Measurements from ENCODE around the gene FAM107B.
"Not testable (repeated sequence)": the region's sequence is repeated elsewhere in the genome, so short reads cannot be mapped to it uniquely, and the experiment has no call there.

The FAM107B gene

DNA sequence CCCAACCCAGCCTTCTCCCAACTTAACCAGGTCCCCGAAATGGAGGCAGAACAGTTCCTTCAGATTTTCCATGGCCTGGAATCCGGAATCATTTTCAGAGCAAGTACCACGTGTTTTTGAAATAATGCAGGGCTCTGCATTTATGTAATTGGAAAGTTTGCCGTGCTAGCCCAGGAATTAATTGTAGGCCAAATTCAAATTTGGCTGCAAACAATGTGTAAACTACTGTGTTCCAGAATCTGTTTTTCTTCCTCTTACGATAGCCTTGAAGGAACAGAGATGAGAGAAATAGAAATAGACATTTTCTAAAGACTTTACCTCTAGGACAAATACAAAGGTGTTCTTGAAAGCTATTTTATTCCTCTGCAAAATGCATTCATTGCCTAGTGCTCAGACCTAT, 77.4 kb downstream of the FAM107B start:
- no peaks in the 10 kb centered on the region for H3K27me3 ChIP-seq (ENCODE audit: control insufficient read depth, insufficient read depth, low read length, poor library complexity, severe bottlenecking)
- no peak overlapping the region for H3K4me3 ChIP-seq (ENCODE audit: insufficient read depth, low read depth, low read length)
- no peaks in the 10 kb centered on the region for H3K36me3 ChIP-seq (ENCODE audit: control insufficient read depth, insufficient read depth, low read length)
- H3K9me3 ChIP-seq (ENCODE audit: control insufficient read depth, low read length) = no peaks in the 10 kb centered on the region
- WGBS, 2 experiments = 92 to 95% methylated on average over 5 of the region's 5 CpGs
- H3K27ac ChIP-seq (ENCODE audit: insufficient read depth, low read depth, low read length, poor library complexity, severe bottlenecking) = no peak overlapping the region
- H3K4me1 ChIP-seq (ENCODE audit: control insufficient read depth, insufficient read depth, low read length) = no peaks in the 10 kb centered on the region

- Histone ChIP-seq H3K4me1 (ENCODE audit: control insufficient read depth, insufficient read depth, low read length) (no peaks in the 10 kb centered on the region), H3K9me3 (ENCODE audit: control insufficient read depth, low read length) (no peaks in the 10 kb centered on the region), H3K27ac (ENCODE audit: insufficient read depth, low read depth, low read length, poor library complexity, severe bottlenecking) (no peak overlapping the region), H3K4me3 (ENCODE audit: insufficient read depth, low read depth, low read length) (no peak overlapping the region), H3K36me3 (ENCODE audit: control insufficient read depth, insufficient read depth, low read length) (no peaks in the 10 kb centered on the region), H3K27me3 (ENCODE audit: control insufficient read depth, insufficient read depth, low read length, poor library complexity, severe bottlenecking) (no peaks in the 10 kb centered on the region)
- 83 to 93% methylated on average over 4 to 5 of the region's 5 CpGs for WGBS, 2 experiments
Observed at GRCh38 chr10:14696821-14697220, 77.9 kb downstream of the FAM107B start.

- Histone ChIP-seq H3K27me3 (ENCODE audit: control insufficient read depth, insufficient read depth, low read length, poor library complexity, severe bottlenecking) (no peaks in the 10 kb centered on the region), H3K4me3 (ENCODE audit: insufficient read depth, low read depth, low read length) (no peak overlapping the region), H3K27ac (ENCODE audit: insufficient read depth, low read depth, low read length, poor library complexity, severe bottlenecking) (no peak overlapping the region), H3K36me3 (ENCODE audit: control insufficient read depth, insufficient read depth, low read length) (no peaks in the 10 kb centered on the region), H3K4me1 (ENCODE audit: control insufficient read depth, insufficient read depth, low read length) (no peaks in the 10 kb centered on the region), H3K9me3 (ENCODE audit: control insufficient read depth, low read length) (no peaks in the 10 kb centered on the region)
- WGBS, 2 experiments = 89 to 98% methylated on average over 3 of the region's 3 CpGs
Observed at GRCh38 chr10:14695847-14696480, 78.7 kb downstream of the FAM107B start.

DNA sequence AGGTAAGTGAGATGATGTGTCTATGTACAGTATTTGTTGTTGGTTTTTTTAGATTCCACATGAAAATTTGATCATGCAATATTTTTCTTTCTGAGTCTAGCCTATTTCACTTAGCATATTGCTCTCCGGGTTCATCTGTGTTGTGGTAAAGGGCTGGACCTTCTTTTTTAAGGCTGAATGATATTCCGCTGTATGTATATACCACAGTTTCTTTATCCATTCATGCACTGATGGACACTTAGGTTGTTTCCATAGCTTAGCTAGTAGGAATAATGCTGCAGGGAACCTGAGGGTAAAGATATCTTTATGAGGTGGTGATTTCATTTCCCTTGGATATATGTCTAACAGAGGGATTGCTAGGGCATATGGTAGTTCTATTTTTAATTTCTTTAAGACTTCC, 80.8 kb downstream of the FAM107B start:
- no peak overlapping the region for H3K27ac ChIP-seq (ENCODE audit: insufficient read depth, low read depth, low read length, poor library complexity, severe bottlenecking)
- H3K9me3 ChIP-seq (ENCODE audit: control insufficient read depth, low read length) = no peaks in the 10 kb centered on the region
- WGBS, 2 experiments = 72% methylated on average over 2 of the region's 2 CpGs; no CpG with 5 or more reads in 1 of the 2 experiments
- H3K27me3 ChIP-seq (ENCODE audit: control insufficient read depth, insufficient read depth, low read length, poor library complexity, severe bottlenecking) = no peaks in the 10 kb centered on the region
- no peak overlapping the region for H3K4me3 ChIP-seq (ENCODE audit: insufficient read depth, low read depth, low read length)
- H3K36me3 ChIP-seq (ENCODE audit: control insufficient read depth, insufficient read depth, low read length) = no peaks in the 10 kb centered on the region
- H3K4me1 ChIP-seq (ENCODE audit: control insufficient read depth, insufficient read depth, low read length) = no peaks in the 10 kb centered on the region

DNA sequence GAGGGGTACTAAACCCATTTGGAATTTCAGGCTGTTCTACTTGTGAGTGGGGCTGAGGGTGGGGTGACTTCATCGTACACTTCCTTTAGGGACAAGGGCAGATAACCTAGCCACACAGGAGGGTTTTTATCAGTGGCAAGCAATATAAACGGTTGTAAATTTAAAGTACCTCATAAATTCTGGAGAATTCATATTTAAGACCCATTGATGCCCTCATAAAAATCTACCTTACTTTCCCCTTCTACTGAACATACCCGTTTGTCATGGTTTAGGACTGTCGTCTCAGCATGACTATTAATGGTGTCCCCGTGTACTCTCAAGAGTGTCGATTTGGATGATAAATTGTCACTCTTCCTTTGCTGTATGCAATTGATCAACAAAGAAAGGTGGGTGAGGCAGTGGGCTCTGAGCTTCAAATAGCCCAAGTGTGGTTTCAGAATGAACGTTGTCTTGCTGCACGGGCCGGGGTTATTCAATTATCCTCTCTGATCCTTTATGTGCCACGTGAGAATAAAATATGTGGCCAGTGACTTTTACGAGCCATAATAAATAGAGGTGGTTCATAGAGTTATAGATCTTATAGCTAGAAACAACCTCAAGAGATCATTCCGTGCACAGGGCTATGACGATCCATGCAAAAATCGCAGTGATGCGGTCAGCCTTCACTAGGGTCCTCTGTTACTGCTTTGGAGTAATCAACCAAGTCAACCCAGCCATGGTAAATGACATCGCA, 82.2 kb downstream of the FAM107B start:
- H3K4me1 ChIP-seq (ENCODE audit: control insufficient read depth, insufficient read depth, low read length) = no peaks in the 10 kb centered on the region
- no peaks in the 10 kb centered on the region for H3K9me3 ChIP-seq (ENCODE audit: control insufficient read depth, low read length)
- no peak overlapping the region for H3K4me3 ChIP-seq (ENCODE audit: insufficient read depth, low read depth, low read length)
- H3K27ac ChIP-seq (ENCODE audit: insufficient read depth, low read depth, low read length, poor library complexity, severe bottlenecking) = no peak overlapping the region
- H3K27me3 ChIP-seq (ENCODE audit: control insufficient read depth, insufficient read depth, low read length, poor library complexity, severe bottlenecking) = no peaks in the 10 kb centered on the region
- H3K36me3 ChIP-seq (ENCODE audit: control insufficient read depth, insufficient read depth, low read length) = no peaks in the 10 kb centered on the region
- WGBS, 2 experiments = 70 to 77% methylated on average over 15 to 16 of the region's 16 CpGs

DNA sequence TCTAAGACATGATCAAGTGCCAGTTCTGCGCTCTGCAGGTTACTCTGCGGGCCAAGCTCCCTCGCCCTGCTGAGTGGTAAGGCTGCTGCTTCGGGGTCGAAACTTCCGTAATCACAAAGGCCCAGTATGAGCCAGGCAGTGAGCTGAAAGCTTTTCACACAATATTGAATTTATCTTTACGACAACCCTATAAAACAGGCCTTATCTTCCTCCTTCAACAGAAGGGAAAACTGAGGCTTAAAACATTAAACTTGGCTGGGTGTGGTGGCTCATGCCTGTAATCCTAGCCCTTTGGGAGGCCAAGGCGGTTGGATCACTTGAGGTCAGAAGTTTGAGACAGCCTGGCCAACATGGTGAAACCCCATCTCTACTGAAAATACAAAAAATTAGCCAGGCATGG, 83.3 kb downstream of the FAM107B start:
- 86 to 87% methylated on average over 8 of the region's 8 CpGs for WGBS, 2 experiments

DNA sequence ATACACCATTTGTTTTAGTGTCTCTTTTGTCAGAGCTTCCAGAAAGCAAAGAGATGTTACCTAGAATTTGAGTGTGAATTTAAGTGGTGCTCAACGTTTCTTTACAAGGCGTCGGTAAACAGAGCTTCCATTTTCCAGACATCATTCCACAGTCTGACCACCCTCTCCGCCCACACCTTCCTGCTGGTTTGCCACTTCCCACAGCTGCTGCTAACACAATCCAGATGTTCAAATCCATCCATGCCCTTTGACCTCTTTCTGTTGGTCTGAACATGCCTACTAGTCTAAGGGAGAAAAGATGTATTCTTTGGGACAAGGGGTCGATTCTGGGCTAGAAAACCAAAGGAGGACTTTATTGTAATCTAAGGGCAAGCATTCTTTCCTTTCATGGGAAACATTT, 86.1 kb downstream of the FAM107B start:
- WGBS, 2 experiments = 89 to 93% methylated on average over 5 of the region's 5 CpGs

More for the DNA sequence above, 83.3 kb downstream of the FAM107B start:
- H3K27ac ChIP-seq (ENCODE audit: insufficient read depth, low read depth, low read length, poor library complexity, severe bottlenecking) = no peak overlapping the region
- H3K27me3 ChIP-seq (ENCODE audit: control insufficient read depth, insufficient read depth, low read length, poor library complexity, severe bottlenecking) = no peaks in the 10 kb centered on the region
- no peaks in the 10 kb centered on the region for H3K9me3 ChIP-seq (ENCODE audit: control insufficient read depth, low read length)
- H3K36me3 ChIP-seq (ENCODE audit: control insufficient read depth, insufficient read depth, low read length) = no peaks in the 10 kb centered on the region
- no peaks in the 10 kb centered on the region for H3K4me1 ChIP-seq (ENCODE audit: control insufficient read depth, insufficient read depth, low read length)
- H3K4me3 ChIP-seq (ENCODE audit: insufficient read depth, low read depth, low read length) = no peak overlapping the region

DNA sequence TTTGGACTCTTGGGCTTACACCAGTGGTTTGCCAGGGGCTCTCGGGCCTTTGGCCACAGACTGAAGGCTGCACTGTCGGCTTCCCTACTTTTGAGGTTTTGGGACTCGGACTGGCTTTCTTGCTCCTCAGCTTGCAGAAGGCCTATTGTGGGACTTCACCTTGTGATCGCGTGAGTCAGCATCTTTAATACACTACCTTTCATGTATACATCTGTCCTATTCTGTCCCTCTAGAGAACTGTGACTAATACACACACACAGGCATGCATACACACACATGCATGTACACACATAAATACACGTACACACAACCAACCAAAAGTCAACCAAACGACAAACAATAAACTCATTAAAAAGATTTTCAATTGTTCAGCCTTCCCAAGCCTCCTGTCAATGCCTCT, 86.5 kb downstream of the FAM107B start:
- not testable (repeated sequence) for H3K36me3 ChIP-seq (ENCODE audit: control insufficient read depth, insufficient read depth, low read length); H3K4me3 ChIP-seq (ENCODE audit: insufficient read depth, low read depth, low read length); H3K4me1 ChIP-seq (ENCODE audit: control insufficient read depth, insufficient read depth, low read length); H3K27me3 ChIP-seq (ENCODE audit: control insufficient read depth, insufficient read depth, low read length, poor library complexity, severe bottlenecking); H3K9me3 ChIP-seq (ENCODE audit: control insufficient read depth, low read length); H3K27ac ChIP-seq (ENCODE audit: insufficient read depth, low read depth, low read length, poor library complexity, severe bottlenecking)
- 94 to 95% methylated on average over 7 of the region's 7 CpGs for WGBS, 2 experiments

More for the DNA sequence above, 86.1 kb downstream of the FAM107B start:
- Histone ChIP-seq H3K9me3 (ENCODE audit: control insufficient read depth, low read length) (no peaks in the 10 kb centered on the region), H3K27me3 (ENCODE audit: control insufficient read depth, insufficient read depth, low read length, poor library complexity, severe bottlenecking) (no peaks in the 10 kb centered on the region), H3K36me3 (ENCODE audit: control insufficient read depth, insufficient read depth, low read length) (no peaks in the 10 kb centered on the region), H3K27ac (ENCODE audit: insufficient read depth, low read depth, low read length, poor library complexity, severe bottlenecking) (no peak overlapping the region), H3K4me1 (ENCODE audit: control insufficient read depth, insufficient read depth, low read length) (no peaks in the 10 kb centered on the region), H3K4me3 (ENCODE audit: insufficient read depth, low read depth, low read length) (no peak overlapping the region)

GRCh38 chr10:14687340-14687739, 87.4 kb downstream of the FAM107B start:
- Histone ChIP-seq H3K4me3 (ENCODE audit: insufficient read depth, low read depth, low read length) (no peak overlapping the region), H3K36me3 (ENCODE audit: control insufficient read depth, insufficient read depth, low read length) (no peaks in the 10 kb centered on the region), H3K27me3 (ENCODE audit: control insufficient read depth, insufficient read depth, low read length, poor library complexity, severe bottlenecking) (no peaks in the 10 kb centered on the region), H3K27ac (ENCODE audit: insufficient read depth, low read depth, low read length, poor library complexity, severe bottlenecking) (no peak overlapping the region), H3K4me1 (ENCODE audit: control insufficient read depth, insufficient read depth, low read length) (no peaks in the 10 kb centered on the region), H3K9me3 (ENCODE audit: control insufficient read depth, low read length) (no peaks in the 10 kb centered on the region)
- WGBS, 2 experiments = 92% methylated on average over 1 of the region's 1 CpG; no CpG with 5 or more reads in 1 of the 2 experiments

- no peaks in the 10 kb centered on the region for H3K36me3 ChIP-seq (ENCODE audit: control insufficient read depth, insufficient read depth, low read length)
- no peaks in the 10 kb centered on the region for H3K4me1 ChIP-seq (ENCODE audit: control insufficient read depth, insufficient read depth, low read length)
- 93 to 96% methylated on average over 5 of the region's 5 CpGs for WGBS, 2 experiments
- no peak overlapping the region for H3K27ac ChIP-seq (ENCODE audit: insufficient read depth, low read depth, low read length, poor library complexity, severe bottlenecking)
- no peaks in the 10 kb centered on the region for H3K27me3 ChIP-seq (ENCODE audit: control insufficient read depth, insufficient read depth, low read length, poor library complexity, severe bottlenecking)
- H3K9me3 ChIP-seq (ENCODE audit: control insufficient read depth, low read length) = no peaks in the 10 kb centered on the region
- H3K4me3 ChIP-seq (ENCODE audit: insufficient read depth, low read depth, low read length) = no peak overlapping the region
Observed at GRCh38 chr10:14686356-14686755, 88.3 kb downstream of the FAM107B start.
